HG02970 (cell line): ENCODE results near the gene SLC25A38.
"Not testable (repeated sequence)": the region's sequence is repeated elsewhere in the genome, so short reads cannot be mapped to it uniquely, and the experiment has no call there.

ENCODE experiments used
- ATAC-seq: cut with Tn5 transposase; IDR thresholded peaks from one replicate; pipeline ENCODE4 v1.9.1; 2021; ENCODE audit warnings: mild to moderate bottlenecking, moderate library complexity, moderate number of reproducible peaks; ENCODE audit not compliant: unreplicated experiment, low FRiP score

Gene SLC25A38

DNA sequence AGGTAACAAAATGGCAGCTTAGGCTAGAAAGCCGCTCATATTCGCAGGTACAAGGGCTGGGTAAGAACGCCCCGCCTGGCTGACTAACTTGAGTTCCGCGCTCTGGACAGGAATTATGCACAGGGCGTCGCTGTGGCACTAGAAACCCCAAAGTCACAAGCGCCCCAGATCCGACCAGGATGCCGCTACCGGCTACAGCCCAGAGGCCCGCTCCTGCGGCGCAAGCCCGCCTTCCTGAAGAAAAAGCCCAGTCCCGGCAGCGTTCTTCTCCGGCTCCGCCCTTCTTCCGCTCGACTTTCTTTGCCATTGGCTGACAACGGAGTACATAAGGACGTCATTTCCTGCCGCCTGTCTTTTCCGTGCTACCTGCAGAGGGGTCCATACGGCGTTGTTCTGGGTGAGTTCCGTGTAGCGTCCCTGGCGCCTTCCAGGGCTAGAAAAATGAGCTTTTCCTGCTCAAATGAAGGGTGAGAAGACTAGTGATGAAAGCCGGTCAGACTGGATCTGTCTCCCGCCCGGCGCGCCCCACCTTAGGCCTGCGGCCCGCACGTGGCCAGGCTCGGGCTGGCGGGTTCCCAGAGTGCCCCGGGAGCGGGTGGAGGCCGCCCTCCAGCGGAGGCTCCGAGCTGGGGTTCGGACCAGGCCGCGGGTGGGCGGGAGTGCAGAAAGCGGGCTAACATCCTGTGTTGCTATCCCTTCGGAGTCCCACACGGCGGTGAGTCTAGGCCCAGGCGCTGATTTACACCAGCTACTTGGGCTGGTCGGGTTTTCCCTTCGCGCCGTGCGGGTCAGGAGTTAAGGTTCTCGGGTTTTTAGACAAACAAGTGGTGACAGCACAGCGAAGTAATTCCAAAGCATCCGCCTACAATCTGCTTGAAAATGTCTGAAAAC is 23.4 kb downstream of the SLC25A38 start, which contains the start of gene RPSA:
TSS of gene RPSA (plus strand) at position 353 of the 891 bp plus-strand sequence. CDS start 934 bp downstream, outside the sequence.
- peak; percentile 95 for ATAC-seq

DNA sequence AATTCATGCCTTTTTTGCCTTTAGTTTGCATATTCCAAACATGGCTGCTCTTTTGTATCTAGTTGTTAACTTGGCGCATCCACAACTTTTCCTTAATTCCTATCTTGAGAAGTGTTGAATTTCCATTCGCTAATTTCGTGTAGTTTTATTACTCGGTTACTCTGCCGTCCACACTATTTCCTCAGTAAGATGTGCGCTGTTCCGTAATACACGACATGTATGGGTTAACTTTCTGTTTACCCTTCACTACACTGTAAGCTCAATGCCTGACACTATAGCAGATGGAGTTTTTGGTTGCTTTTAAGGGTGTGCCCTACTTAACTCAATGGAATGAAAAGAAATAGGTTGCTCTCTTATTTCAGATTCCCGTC is 24.1 kb downstream of the SLC25A38 start:
- no peak for ATAC-seq

DNA sequence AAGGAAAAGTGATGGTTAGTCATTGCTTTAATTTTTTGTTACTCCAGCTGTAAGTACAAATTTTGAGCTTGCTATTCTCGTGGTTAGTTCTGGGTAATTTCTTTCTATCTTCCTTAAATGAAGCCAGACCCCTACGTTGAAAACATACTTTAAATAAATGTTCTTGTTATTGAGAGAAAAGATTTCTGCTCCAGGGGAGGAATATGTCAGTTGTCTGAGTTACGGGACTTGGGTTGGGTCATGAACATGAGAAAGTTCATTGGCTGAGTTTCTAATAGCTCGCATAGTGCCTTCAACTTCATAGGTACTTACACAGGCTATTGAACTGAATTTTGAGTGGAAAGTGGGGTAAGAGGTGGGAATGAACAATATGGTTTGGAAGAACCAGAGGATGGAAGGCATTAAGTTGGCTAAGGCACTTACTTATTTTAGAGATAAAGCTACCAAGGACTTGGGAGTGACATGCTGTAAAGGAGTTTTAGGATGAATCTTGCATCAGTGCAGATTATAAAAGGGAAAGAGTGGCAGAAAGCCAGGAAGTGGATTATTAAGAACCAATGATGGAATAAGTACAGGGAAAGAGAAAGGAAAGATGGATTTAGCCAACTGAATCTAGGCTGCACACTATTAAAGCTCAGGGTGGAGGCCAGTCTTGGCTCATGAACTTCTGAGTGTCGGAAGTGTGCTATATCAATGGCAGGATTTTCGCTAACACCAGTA is 24.8 kb downstream of the SLC25A38 start:
- no peak for ATAC-seq

DNA sequence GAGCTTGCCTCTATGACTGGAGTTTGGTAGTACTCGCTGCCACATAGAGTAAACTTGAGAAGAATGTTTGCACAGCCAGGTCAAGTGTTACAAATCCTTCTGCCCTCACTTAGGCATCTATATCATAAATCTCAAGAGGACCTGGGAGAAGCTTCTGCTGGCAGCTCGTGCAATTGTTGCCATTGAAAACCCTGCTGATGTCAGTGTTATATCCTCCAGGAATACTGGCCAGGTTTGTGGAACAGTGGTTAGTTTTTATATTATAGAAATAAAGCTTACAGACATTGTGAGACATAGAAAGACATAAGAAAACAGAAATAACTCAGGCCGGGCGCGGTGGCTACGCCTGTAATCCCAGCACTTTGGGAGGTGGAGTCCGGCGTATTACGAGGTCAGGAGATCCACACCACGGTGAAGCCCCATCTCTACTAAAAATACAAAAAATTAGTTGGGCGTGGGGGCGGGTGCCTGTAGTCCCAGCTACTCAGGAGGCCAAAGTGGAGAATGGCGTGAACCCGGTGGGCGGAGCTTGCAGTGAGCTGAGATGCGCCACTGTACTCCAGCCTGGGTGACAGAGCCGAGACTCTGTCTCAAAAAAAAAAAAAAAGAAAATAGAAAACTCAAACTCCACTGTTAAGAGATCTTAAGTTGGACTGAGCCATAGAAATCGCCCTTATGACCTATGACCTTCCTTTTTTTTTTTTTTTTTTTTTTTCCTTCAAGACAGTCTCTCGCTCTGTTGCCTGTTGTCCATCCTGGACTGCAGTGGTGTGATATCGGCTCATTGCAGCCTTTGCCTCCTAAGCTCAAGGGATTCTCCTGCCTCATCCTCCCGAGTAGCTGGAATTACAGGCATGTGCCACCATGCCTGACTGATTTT is 25.6 kb downstream of the SLC25A38 start:
- no peak for ATAC-seq

DNA sequence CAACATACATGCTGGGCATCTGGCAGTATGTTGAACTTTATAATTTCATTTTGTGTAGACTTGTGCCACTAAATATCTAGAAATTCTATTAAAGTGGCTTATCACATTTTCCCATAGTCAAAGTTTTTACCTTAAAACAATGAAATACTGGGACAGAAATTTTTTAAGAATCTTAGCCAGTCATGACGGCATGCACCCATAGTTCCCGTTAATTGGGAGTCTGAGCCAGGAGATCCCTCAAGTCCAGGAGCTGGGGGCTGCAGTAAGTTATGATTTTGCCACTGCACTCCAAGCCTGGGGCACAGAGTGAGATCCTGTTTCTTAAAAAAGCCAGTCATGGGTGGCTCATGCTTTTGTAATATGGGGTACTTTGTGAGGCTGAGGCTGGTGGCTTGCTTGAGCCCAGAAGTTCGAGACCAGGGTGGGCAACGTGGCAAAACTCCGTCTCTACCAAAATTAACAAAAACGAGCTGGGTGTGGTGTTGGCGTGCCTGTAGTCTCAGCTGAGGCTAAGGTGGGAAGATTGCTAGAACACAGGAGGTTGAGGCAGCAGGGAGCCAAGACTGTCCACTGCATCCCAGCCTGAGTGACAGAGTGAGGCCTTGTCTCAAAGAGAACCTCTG is 26.5 kb downstream of the SLC25A38 start:
- ATAC-seq = no peak

DNA sequence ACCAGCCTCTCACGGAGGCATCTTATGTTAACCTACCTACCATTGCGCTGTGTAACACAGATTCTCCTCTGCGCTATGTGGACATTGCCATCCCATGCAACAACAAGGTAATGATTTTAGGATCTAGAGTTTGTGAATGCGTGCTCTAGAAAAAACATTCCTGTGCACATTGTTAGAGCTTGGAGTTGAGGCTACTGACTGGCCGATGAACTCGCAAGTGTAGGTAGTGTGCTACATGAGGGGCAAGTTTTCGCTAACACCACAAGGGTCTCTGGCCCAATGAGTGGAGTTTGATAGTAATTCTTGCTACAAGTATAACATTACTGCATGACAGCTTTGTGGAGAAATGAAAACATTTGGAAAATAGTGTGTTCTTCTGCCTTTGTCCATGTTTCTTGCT is 27.7 kb downstream of the SLC25A38 start:
- no peak for ATAC-seq

DNA sequence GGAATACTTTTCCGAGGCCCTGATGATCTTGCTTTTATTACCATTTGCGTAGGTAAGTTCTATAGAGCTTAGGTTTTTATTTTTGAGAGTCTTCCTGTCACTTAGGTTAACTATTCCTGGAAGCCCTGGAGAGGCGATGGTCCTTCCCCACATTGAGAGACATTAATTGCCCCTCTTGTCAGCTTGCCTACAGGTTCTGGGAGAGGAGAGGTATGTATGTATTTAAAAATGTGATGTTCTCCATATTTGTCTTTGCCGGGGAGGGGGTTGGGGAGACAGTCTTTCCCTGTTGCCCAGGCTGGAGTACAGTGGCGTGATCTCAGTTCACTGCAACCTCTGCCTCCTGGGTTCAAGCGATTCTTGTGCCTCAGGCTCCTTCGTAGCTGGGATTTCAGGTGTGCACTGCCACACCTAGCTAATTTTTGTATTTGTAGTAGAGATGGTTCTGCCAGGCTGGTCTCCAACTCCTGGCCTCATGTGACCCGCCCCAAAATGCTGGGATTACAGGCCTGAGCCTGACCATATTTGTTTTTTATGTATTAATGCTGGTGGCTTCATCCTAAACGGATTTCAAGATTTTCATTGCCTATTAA is 29.6 kb downstream of the SLC25A38 start:
- ATAC-seq = no peak

DNA sequence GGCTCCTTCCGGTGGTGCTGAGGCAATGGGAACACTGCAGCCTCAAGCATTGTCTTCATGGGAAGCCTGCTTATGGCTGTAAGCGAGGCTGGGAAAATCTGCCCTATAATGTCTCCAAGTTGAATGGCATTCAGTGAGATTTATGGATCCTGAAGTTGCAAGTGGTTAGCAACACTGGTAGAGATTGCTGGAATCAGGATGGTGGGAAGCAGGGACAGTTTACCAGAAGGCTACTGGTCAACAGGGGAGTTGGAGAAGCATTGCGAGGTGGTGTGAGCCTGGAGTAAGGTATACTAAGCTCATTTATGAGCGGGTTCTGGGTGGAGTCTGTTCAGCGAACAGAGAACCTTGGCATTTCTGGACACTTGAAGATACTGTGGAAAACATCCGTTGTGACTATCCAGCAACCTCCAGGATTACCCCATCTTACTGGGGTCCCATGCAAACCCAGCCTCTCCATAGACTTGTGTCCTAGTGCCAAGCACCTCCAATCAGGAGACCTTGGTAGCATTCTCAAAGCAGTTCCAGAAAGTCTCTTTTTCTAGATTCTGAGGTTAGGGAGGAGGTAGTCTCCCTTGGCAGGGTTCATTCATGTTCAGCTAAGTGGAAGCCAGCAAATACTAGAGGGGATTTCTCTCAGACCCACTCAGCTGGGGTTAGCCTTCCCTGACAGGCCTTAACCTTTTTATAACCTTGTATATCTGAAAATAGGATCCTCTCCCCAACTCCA is 30.7 kb downstream of the SLC25A38 start:
- no peak for ATAC-seq

DNA sequence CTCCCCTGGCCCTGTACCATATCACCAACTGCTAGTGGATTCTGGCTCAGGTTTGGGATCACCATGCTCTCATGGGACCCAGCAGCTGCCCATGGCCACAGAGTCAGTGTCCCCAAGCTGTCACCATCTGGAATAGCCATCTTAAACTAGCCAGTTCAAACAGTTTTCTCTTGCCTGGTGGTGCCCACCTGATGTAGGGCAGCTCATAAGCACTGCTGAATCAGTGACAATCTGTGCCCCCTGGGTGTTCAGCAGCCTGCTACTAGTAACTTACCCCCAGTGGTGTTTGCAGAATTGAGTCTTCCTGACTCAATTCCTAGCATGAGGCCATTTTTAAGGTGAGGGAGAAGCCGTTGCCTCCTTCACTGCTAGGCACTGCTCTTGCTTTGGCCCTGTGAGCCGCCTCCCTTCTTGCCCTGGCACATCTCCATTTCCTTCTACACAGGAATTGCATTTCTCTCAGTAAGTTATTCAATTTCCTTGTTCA is 31.3 kb downstream of the SLC25A38 start:
- no peak for ATAC-seq

DNA sequence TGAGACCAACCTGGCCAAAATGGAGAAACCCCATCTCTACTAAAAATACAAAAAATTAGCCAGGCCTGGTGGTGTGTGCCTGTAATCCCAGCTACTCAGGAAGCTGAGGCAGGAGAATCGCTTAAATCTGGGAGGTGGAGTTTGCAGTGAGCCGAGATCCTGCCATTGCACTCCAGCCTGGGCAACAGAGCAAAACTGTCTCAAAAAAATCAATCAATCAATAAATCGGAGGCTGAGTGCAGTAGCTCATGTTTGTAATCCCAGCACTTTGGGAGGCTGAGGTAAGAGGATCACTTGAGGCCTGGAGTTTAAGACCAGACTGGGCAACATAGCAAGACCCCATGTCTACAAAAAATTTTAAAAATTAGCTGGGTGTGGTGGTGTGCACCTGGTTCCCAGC is 32.1 kb downstream of the SLC25A38 start:
- not testable (repeated sequence) for ATAC-seq

DNA sequence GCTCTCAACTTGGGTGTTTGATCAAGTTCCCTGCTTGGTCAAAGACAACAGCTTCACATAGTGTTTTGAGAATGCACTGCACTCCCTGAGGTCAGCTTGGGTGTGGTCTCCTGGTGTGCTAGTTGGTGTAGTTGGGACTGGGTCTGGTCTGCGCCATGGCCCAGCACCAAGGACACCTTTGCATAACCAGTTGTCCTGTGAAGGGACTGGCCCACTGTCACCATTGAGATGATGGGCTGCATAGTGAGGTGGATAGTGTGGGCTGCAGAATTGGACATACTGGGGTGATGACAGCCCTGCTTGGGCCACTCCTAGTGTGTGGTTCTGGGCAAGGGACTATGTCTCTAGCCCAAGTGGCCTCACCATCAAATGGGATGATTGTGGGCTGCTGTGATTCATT is 32.8 kb downstream of the SLC25A38 start:
- ATAC-seq = no peak

DNA sequence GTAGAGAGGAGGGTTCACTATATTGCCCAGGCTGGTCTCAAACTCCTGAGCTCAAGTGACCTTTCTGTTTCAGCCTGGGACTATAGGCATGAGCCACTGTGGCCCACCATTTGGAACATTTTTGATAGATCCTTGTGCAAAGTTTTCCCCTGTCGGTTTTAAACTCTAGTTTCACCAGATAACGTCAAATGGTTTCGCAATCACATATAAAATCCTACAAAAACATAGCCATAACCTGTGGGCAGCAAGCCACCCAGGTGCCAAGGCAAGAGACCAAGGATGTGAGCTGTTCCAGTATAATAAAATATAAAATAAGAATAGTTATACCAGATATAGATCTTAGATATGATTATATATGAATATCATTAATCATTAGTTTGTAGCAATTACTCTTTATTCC is 33.8 kb downstream of the SLC25A38 start:
- ATAC-seq = not testable (repeated sequence)

DNA sequence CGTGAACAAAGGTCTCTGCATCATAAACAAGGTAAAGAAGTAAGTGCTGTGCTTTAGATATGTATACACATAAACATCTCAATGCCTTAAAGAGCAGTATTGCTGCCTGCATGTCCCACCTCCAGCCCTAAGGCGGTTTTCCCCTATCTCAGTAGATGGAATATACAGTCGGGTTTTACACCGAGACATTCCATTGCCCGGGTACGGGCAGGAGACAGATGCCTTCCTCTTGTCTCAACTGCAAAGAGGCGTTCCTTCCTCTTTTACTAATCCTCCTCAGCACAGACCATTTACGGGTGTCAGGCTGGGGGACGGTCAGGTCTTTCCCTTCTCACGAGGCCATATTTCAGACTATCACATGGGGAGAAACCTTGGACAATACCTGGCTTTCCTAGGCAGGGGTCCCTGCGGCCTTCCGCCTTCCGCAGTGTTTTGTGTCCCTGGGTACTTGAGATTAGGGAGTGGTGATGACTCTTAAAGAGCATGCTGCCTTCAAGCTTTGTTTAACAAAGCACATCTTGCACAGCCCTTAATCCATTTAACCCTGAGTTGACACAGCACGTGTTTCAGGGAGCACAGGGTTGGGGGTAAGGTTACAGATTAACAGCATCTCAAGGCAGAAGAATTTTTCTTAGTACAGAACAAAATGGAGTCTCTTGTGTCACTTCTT is 35.5 kb downstream of the SLC25A38 start:
- not testable (repeated sequence) for ATAC-seq

DNA sequence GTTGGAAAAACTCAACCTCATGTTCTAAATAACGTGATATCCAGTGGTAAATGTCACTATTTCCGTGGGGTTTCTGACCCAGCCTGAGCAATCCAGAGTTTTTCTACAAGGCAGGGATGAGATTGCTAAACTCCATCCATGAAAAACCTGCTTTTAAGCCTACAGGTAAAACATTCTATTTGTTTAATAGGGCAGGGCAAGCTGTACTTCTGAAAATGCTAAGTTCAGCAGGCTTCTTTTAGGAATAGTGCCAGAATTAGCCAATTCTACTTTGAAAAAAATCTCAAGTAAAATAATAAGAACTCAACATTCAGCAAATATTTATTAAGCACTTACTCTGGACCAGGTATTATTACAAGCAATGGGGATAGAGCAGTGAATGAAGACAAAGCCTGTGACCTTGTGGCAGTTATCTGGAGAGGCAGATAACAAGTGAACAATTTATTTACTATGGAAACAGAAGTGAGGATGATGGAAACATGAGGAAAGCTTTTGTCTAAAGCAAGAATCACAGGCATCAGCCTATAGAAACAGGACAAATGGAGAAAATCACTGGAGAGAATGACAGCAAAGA is 36.7 kb downstream of the SLC25A38 start:
- ATAC-seq = no peak

DNA sequence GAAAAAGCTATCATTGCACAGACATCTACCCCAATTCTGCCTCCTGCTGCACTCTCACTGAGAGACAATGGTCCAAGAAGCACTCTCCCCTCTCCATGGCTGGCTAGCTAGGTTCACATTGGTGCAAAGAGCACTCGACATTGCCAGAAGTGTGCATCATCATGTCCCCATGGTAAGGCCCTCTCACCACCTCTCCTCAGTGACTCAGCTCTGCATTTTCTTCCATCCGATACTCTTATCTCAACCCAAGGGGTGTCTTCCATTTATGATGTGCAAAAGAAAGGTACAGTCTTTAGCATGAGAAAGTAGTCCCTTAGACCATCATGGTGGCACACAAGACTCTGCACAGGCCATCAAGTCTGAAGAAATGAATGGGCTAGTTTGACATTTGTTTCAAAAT is 37.4 kb downstream of the SLC25A38 start:
- ATAC-seq = no peak

DNA sequence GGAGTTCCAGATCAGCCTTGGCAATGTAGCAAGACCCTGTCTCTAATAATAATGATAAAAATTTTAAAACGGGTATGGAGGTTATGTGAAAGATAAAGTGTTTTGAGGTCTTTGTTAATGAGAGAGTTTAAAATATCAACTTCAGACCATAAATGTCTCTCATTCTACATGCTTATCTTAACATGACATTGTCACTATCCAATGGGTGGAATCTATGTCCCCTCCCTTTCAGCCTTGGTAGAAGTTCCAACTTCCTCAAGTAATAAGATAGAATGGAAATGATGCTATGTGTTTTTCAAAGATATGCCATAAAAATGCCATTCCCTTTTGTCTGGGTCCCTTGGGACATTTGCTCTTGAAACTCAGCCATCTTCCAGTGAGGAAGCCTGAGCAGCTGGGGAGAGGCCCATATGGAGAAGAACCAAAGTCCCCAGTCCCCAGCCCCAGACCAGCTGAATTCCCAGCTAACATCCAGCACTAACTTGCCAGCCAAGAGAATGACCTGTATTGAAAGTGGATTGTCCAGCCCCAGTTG is 40.3 kb downstream of the SLC25A38 start:
- ATAC-seq = no peak

DNA sequence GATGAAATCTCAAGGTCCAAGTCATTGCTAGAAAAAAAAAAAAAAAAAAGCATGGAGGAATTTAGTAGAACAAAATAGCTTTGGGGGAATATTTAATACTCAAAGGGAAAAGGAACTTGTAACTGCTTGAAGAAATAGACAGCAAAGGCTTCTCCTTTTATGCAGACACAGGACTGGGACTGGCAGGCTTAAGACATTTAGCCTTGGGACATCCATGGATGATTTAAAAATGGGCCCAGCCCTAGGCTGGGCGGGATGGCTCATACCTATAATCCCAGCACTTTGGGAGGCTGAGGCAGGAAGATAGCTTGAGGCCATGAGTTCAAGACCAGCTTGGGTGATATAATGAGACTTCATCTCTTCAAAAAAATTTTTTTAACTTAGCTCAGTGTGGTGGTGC is 43.1 kb downstream of the SLC25A38 start:
- no peak for ATAC-seq

DNA sequence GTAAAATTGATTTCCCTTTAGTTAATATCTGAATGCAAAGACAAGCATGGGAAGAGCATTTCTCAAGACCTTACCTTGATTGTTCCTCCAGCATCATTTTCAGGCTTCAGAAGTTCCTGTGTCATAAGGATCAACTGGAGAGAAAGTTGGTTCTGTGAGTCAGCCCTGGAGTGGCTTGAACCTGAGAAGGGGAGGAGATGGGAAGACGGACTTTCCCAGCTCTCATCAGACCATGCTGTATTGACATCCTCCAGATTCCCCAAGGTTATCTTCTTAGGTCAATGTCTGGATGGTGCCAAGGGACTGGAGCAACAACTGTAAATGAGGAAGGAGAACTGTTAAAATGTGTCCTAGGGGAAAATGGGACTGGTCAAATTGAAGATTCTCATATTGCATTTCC is 44.3 kb downstream of the SLC25A38 start:
- ATAC-seq = no peak
